DOHH2 (cell line): ENCODE data around the gene RPUSD3.
"Not testable (repeated sequence)": the region's sequence is repeated elsewhere in the genome, so short reads cannot be mapped to it uniquely, and the experiment has no call there.

Experiments
- EZH2phosphoT487 ChIP-seq: fragments of 200-600 bp; sonication (generic); IDR thresholded peaks from 2 replicates; pipeline ENCODE4 v1.6.1; 2017; ENCODE audit warnings: borderline replicate concordance, mild to moderate bottlenecking, antibody characterized with exemption, low read length, moderate library complexity, mixed read lengths
- TF ChIP-seq, protein P1 (sequence below): fragments of 200-600 bp; sonication (generic); IDR thresholded peaks from one replicate; pipeline ENCODE4 v1.5.1; 2014; ENCODE audit warnings: antibody characterized with exemption, mild to moderate bottlenecking, low read depth, low read length; ENCODE audit not compliant: poor library complexity, severe bottlenecking

DNA sequence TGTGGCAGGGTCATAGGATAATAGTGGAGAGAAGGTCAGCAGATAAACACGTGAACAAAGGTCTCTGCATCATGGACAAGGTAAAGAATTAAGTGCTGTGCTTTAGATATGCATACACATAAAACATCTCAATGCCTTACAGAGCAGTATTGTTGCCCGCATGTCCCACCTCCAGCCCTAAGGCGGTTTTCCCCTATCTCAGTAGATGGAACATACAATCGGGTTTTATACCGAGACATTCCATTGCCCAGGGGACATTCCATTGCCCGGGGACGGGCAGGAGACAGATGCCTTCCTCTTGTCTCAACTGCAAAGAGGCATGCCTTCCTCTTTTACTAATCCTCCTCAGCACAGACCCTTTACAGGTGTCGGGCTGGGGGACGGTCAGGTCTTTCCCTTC, 4.1 kb upstream of the RPUSD3 start:
- TF ChIP-seq, protein P1, sequence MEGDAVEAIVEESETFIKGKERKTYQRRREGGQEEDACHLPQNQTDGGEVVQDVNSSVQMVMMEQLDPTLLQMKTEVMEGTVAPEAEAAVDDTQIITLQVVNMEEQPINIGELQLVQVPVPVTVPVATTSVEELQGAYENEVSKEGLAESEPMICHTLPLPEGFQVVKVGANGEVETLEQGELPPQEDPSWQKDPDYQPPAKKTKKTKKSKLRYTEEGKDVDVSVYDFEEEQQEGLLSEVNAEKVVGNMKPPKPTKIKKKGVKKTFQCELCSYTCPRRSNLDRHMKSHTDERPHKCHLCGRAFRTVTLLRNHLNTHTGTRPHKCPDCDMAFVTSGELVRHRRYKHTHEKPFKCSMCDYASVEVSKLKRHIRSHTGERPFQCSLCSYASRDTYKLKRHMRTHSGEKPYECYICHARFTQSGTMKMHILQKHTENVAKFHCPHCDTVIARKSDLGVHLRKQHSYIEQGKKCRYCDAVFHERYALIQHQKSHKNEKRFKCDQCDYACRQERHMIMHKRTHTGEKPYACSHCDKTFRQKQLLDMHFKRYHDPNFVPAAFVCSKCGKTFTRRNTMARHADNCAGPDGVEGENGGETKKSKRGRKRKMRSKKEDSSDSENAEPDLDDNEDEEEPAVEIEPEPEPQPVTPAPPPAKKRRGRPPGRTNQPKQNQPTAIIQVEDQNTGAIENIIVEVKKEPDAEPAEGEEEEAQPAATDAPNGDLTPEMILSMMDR: not testable (repeated sequence)
- TF ChIP-seq EZH2phosphoT487: not testable (repeated sequence)
